NCI-H524 (cell line): ENCODE results near the gene PUM1.

Source experiments
- DNase-seq, 2 experiments: peaks; one replicate each; lab custom pipeline; 2025; lab: John Stamatoyannopoulos, UW

The PUM1 gene

GRCh38 chr1:30928789-30929134 is 136.8 kb downstream of the PUM1 start:
- no peak for DNase-seq

DNA sequence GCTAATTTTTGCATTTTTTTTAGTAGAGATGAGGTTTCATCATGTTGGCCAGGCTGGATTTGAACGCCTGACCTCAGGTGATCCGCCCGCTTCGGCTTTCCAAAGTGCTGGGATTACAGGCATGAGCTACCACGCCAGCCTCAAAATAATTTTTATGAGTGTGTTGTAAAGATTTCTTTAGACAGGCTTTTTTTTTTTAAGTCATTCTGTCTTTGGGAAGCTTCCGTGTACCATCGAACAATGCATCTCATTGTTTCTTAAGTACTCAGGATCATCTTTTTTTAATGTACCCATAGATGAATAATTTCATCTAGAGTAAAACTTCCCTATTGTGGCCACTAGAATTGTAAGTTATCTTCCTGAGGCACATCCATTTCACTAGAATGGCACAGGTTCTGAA is 137.3 kb downstream of the PUM1 start:
- DNase-seq, result no peak

DNA sequence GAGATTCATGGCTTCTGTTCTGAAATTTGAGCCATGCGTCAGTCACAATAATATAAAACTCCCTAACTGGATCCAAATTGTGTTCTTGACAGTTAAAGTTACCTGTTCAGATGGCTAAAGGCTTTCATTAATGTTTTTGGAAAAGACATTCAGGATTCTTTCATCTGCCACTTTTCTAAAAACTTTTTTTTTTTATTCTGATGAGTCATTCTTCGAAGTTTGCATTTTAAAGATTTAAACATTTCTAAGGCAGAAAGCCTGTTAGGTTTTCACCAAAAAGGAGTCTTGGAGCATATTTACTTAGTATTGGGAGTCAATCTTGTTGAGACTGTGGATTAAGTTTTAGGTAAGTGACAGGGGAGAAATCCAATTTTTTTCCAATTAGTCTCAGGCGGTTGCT is 138.1 kb downstream of the PUM1 start:
- no peak for DNase-seq

DNA sequence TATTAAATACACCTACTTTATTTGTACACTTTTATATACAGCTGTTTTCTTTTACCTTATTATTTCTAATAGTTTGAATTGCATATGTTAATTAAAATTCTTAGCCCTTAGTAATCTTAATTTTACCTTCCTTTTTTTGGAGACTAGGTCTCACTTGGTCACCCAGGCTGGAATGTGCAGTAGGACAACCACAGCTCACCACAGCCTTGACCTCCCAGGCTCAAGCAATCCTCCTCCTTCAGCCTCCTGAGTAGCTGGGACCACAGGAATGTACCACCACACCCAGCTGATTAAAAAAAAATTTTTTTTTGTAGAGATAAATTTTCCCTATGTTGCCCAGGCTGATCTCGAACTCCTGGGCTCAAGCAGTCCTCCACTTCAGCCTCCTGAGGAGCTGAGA is 141.9 kb downstream of the PUM1 start:
- DNase-seq, result no peak

DNA sequence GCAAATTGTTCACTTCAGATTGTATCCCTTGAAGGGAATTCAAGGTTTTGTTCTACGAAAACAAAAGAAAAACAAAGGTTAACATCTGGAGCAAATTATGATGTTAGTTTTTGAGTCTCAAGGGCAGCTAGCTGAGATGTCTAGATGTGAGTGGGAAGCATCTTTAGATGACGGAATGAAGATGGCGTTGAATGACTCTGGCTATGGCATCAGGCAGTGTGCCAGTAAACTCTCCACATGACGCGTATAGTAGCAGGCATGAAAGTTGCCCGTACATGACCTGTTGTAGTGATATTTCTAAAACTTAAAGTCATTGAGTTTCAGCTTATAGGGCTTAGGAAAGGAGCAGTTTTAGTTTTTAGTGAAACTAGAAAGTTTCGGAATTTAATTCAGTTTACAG is 144.7 kb downstream of the PUM1 start:
- DNase-seq, result no peak

DNA sequence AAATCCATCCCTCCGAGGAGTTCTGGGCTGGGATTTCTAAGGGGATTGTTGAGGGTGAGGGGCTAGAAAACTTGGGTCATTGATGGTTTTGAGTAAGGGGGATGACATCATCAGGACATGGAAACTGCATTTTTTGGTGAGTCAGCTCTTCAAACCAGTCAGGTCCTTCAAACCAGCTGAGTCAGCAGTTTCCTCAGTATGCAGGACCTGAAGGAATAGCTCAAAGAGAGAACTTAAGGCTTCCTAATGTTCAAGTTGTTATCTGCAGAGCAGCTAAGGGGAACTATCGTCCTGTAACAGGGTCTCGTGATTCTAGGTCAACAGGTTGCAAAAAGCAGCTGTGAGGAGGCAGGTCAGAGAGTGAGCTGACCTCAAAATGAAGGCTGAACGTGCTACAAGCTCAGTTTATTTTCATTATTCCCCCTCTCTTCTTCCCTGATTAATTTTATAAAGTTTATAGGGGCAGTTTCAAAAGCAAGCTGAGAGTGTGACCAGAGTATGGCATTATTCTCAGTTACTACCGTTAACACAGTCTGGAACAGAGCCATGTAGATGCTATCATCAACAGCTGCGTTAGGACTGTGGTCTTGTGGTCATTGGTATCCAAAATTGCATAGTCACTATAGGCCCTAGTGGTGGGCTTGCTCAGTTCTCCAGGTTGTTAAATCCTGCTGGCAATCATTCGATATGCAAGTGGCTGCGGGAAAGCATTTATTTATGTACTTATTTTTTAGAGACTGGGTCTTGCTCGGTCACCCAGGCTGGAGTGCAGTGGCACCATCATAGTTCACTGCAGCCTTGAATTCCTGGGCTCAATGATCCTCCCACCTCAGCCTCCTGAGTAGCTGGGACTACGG is 146.3 kb downstream of the PUM1 start:
- no peak for DNase-seq

- no peak for DNase-seq
These were observed 149.2 kb downstream of the PUM1 start for GRCh38 chr1:30916296-30916695.

DNA sequence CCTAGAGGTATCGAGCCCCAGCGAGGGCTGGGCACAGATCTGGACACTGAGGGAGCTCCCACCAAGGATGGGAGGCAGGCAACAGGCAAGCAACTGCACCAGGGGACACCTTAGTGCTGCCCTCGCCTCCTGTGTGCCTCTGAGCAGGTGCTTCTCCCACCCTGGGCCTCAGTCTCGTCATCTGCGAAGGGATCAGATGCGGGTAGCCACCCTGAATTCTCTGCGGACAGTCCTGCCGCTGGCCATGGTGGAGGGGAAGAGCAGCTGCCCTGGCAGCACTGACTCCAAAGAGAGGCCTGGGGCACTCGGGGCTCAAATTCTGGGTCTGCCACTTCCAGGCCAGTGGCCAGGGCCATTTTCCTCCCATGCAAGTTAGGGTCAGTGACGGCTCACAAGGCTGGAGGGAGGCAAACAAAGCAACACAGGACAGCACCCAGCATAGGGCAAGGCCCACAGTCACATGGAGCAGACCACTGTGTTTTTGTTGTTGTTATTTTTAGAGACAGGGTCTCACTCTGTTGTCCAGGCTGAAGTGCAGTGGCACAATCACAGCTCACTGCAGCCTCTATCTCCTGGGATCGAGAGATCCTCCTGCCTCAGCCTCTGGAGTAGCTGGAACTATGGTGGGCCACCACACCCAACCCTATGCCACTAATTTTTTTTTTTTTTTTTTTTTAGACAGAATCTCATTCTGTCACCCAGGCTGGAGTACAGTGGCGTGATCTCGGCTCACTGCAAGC is 149.9 kb downstream of the PUM1 start:
- DNase-seq, result no peak

- DNase-seq, result no peak
These were observed 150.6 kb downstream of the PUM1 start for GRCh38 chr1:30914931-30915330.

DNA sequence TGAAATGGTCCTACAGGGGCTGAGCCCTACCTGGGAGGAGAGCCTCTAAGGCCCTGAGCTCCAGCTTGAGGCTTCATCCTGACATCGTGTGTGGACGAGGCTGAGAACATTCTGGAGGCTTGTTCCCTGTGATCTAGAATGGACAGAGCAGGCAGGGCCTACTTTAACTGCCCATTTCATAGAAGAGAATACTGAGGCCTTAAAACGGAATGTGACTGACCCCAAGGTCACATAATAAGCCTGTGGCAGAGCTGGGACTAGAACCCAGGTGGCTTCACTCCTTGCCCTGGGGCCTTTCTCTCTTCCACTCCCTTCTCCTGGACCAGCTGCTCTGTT is 151.0 kb downstream of the PUM1 start:
- DNase-seq, result no peak

DNA sequence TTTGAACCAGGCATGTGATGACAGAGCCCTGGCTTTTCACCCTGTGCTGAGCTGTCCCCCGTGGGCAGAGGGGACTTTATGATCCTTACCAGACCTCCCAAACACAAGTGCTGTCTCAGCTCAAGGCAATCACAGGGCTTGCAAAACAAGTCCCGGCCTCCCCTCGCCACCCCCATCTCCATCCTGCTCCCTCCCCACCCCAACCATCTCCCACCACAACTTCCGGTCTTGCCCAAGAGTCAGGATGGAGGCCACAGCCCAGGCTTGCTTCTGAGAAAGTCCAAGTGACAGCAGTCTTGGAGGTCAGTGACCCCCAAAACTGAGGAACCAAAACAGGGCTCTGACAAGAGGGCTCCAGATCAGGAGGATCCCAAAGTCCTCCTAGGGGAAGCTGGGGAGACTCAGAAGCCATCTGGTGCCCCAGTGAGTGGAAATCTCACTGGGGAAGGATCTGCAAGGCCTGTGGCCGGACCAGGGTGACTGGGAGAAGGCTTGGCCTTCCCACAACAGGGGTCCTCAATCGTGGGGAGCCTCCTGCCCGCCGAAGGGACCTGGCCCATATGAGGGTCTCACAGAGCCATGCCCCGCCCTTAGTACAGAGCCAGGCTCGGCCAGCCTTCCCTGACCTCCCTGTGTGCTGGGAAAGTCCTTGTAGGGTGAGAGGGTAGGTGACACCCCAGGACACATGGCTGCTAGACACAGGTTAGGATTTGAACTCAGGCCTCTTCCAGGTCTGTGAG is 152.4 kb downstream of the PUM1 start:
- no peak for DNase-seq

- DNase-seq, result no peak
These were observed 153.3 kb downstream of the PUM1 start for GRCh38 chr1:30912224-30912623.

DNA sequence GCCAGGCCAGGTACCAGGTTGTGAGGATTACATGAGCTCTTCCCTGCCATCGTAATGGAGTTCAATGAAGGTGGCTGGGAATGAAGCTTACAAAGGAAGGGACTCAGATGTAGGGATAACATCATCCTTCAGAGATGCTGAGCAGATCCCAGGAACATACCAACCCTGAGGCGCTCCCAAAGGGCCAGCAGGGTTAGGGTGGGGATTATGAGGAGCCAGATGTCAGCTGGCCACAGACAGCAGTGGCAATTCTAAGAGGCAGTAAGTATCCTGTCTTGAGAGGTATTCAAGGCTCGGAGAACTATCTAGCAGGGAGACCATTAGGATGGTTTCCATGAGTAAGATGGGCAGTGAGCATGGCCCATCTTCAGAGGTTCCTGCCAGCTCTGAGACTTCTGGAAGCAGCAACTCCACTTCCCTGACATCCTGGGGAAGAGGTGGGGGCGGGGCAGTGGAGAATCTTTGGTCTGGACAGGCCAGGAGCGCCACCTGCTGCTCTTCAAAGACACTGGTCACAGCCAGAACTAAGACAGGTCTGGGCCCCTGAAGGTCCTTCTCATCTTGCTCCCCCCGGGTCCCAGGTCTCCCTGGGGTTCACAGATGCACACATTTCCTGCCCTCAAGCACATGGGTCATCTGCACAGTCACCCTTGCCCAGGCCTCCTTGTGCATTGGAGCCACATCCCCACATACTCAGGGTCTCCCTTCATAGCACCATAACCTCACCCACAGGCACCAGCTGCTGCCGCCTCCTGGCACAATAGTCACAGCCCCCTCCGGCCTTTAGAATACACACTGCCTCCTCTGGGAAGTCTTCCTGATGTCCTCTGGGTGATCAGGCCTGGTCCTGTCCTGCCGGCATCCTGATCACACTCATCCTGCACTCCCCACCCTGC is 154.2 kb downstream of the PUM1 start:
- peak; percentile 62 to 86 for DNase-seq

GRCh38 chr1:30909365-30910068 is 156.0 kb downstream of the PUM1 start:
- DNase-seq, result no peak

DNA sequence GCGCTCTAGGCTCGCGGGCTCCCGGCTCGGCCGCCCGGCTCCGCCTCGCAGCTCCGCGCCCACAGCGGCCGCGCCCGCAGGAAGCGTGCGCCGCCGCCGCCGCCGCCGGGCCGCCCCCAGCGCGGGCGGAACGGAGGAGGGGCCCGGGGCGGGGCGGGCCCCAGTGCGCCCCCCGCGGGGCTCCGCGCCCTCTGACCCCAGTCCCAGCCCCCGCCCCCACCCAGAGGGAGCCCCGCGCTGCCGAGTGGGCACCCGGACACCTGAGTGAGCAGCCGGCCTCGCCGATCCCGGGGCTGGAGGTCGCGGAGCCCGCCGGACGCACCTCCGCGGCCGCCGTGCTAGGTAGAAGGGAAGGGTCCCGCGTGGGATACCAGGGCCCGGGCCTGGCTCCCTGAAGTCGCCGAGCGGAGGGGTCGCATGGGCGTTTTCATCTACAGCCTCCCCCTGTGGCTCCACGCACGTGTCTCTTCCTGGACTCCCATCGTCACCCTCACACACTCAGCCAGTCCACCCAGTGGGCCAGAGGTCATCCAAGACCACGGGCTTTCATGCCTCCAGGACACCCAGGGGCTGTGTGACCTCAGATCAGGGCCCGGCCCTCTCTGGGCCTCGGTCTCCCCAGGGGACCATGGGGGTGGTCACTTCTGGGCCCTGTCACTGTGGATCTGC is 156.7 kb downstream of the PUM1 start, which contains the start of gene SDC3:
Gene SDC3, minus strand, starts transcription at position 63 of the 669 bp plus-strand sequence. CDS start 172 bp downstream, outside the sequence.
- DNase-seq, result no peak

- DNase-seq, result no peak
These were observed 157.2 kb downstream of the PUM1 start for GRCh38 chr1:30908316-30908695.

DNA sequence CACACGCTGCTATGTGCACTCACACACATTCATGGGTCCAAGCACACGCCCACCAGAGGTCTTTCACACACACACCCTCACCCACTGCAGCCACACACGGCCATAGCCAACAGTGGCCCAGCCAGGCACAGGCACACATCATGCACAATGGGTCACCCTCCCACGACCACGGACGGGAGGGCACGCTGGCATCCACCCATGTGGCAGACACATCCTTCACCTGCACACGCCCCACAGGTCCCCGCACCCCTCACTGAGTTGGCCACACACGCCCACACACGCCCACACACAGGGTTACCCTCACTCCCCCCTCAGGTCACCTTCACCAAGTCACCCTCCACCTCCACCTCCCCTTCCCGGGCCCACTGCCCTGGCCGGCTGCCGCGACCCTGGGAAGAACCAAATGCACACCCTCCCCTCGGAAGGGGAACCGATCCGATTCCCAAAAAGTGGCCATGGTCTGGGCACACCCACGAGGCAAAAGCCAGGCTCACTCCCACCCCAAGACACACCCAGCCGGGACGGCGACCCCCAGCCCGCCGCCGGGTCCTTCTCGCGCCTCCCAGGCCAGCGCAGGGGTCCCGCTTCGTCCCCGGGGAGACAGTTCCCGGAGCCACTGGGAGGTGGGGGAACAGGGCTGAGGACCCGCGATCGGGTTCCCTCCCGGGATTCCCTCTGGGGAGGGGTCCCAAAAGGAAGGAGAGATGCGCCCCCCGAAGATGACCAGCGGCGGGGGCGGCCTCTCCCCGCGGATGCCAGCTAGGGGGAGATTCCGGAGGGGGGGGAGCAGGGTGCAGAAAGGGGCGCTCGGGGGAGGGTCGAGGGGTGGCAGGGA is 157.8 kb downstream of the PUM1 start:
- DNase-seq, result no peak

- no peak for DNase-seq
These were observed 158.7 kb downstream of the PUM1 start for GRCh38 chr1:30906631-30907441.
